A549 treated with Hydrocortisone at 1 μM for 4 hours (cell line): ENCODE data around the gene UNC80. TPM values are rescaled to one million over a fixed set of nuclear protein-coding genes. Genes with fewer than 3 reads are reported as not detected.

Experiments
- total RNA-seq: library from RNA; stranded (reverse); fragments of 200-300 nt; extraction: Qiagen RNA extraction; gene quantifications from 5 replicates; pipeline ENCODE4 v1.2.3, GENCODE V29; 2022

UNC80 gene
- total RNA-seq, result not detected in 5 replicates

GRCh38 chr2:209771474-209772289 is at the start of gene UNC80:
TSS of gene UNC80 (plus strand) at chr2:209771832. CDS start at chr2:209772073, 241 bp downstream.

GRCh38 chr2:210002158-210003157 is 230.8 kb downstream of the UNC80 start, which contains the start of gene RPE:
TSS of gene RPE (plus strand) at chr2:210002638. CDS start at chr2:210002662, 24 bp downstream.

Other genes with a start within 250 kb of the UNC80 start
- gene RPE, start 230.8 kb downstream of the UNC80 start, total RNA-seq, result 54.6 to 89.6 TPM (median 59.9 TPM) in 5 replicates